ENCODE results near the gene CATSPER1.
"Not testable (repeated sequence)": the region's sequence is repeated elsewhere in the genome, so short reads cannot be mapped to it uniquely, and the experiment has no call there.

Gene CATSPER1

DNA sequence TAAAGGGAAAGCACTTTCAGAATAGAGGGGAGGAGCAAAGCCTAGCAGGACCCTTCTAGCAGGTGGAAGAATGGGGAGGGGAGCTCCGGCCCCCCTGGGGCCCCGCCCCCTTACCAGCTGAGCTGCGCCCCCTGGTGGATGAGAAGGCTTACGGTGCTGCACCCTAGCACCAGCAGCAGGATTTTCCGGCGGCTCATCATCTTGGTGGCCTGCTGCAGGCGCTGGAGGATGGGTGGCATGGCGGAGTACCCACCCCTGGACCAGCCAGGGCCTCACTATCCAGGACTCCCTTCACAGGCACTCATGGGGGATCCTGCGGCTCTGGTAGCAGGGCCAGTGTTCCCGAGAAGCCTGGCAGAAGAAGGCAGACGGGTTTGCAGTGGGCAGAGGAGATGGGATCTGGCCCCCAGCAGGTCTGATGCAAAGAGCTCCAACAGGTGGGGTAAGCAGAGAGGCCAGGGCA, 18.9 kb upstream of the CATSPER1 start:
- DNase-seq, result peak; percentile 81 to 89
- TF ChIP-seq POLR2A (IDR thresholded peaks at IDR 0.05; ENCODE audit: low read length) (no peak), GATA1 (IDR thresholded peaks at IDR 0.05; ENCODE audit: low read depth, low read length) (no peak)

DNA sequence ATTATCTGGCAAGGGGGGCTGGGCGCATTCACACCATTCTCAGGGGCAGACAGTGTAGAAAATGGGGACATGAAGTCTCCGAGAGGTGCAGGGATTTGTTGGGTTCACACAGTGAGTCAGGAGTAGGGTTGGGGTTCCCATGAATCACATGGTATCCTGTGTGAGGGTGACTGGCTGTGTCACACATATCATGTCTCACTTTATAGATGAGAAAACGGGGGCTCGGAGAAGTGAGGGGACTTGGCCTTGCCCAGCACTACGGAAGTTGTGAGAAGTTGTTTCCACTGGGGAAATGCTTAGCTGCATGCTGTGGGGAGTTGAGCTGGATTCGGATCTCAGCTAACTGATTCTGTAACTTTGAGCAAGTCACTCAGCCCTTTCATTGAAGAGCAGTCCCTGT, 18.5 kb upstream of the CATSPER1 start:
- no peak for DNase-seq
- no peak for TF ChIP-seq GATA1 (IDR thresholded peaks at IDR 0.05; ENCODE audit: low read depth, low read length)
- TF ChIP-seq POLR2A (IDR thresholded peaks at IDR 0.05; ENCODE audit: low read length), result no peak

- TF ChIP-seq POLR2A (IDR thresholded peaks at IDR 0.05; ENCODE audit: low read length), result no peak
- no peak for TF ChIP-seq GATA1 (IDR thresholded peaks at IDR 0.05; ENCODE audit: low read depth, low read length)
- DNase-seq, result no peak
Observed at GRCh38 chr11:66042996-66043906, 17.0 kb upstream of the CATSPER1 start.

DNA sequence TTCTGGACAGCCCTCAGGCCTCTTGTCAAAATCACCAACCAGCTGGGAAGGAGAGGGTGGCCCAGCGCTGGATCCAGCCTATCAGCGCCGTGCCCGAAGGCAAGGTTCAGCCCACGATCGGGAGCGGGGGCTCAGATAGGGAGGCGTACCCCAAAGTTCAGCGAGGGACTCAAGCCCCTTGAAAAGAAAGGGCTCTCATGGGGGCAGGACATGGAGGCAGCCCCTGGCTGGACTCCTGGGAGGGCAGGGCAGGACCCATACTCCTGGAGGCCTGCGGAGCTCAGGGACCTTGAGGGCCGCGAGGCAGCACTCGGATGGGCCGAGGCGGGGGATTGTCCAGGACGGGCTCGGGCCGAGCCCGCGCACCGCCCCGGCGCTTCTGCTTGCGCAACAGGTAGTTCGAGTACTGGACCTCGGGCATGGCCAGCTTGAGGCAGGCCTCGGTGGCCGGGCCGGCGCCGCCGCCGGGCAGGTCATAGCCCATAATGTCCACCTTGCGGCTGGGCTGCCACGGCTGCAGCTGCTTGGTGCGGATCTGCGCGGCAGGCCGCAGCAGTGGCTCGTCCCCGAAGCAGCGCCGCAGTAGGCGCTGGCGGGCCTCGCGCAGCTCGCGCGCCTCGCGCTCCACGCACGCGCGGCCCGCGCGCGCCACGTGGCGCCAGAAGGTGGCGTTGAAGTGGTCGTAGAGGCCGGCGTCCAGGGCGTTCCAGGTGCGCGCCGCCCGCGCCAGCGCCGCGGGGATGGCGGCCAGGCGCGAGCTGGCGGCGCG, 16.1 kb upstream of the CATSPER1 start:
- no peak for DNase-seq
- TF ChIP-seq GATA1 (IDR thresholded peaks at IDR 0.05; ENCODE audit: low read depth, low read length), result no peak
- TF ChIP-seq POLR2A (IDR thresholded peaks at IDR 0.05; ENCODE audit: low read length), result no peak

GRCh38 chr11:66039765-66040164, 13.5 kb upstream of the CATSPER1 start:
- TF ChIP-seq GATA1 (IDR thresholded peaks at IDR 0.05; ENCODE audit: low read depth, low read length) (no peak), POLR2A (IDR thresholded peaks at IDR 0.05; ENCODE audit: low read length) (no peak)
- DNase-seq, result no peak

GRCh38 chr11:66037327-66037726, 11.0 kb upstream of the CATSPER1 start:
- DNase-seq, result no peak
- TF ChIP-seq GATA1 (IDR thresholded peaks at IDR 0.05; ENCODE audit: low read depth, low read length) (no peak), POLR2A (IDR thresholded peaks at IDR 0.05; ENCODE audit: low read length) (no peak)

DNA sequence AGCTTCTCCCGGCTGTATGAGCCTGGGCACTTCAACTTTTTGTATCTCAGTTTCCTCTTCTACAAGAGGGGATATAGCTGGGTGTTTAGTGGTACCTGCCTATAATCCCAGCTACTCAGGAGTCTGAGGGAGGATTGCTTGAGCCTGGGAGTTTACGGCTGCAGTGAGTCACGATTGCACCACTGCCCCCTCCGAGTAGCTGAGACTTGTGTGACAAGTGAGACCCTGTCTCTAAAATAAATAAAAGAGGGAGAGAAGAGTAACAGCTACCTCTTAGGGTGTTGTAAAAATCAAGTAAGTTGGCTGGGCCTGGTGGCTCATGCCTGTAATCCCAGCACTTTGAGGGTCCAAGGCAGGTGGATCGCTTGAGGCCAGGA, 10.0 kb upstream of the CATSPER1 start:
- no peak for TF ChIP-seq POLR2A (IDR thresholded peaks at IDR 0.05; ENCODE audit: low read length)
- no peak for TF ChIP-seq GATA1 (IDR thresholded peaks at IDR 0.05; ENCODE audit: low read depth, low read length)
- DNase-seq, result no peak

DNA sequence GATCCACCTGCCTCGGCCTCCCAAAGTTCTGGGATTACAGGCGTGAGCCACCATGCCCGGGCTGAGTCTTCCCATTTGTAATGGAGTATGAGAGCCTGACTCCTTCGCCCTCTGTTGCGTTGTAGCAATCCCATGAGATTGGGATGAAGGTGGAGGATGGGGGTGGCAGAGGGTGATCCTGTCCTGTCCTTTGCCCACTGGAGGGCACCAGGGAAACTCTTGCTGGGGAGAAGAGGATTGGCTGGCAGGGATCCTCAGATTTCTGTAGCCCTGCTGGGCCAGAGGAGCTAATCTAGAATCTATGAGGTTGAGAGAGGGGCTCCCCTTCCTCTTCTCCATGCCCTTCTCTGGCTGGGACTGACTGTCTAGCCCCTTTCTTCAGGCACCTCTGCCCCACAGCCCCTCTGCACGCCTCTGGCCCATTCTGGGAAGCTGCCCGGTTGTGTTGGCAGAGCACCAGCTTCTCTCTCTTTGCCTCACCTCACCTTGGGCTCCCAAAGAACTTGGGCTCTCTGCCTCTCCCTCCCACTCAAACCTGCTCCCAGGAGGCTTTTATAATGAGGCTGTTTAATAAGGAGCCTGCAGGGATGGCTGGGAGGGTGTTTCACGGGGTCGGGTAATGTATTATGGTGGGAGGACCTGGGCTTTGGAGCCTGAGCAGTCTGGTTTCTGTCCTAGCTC, 9.5 kb upstream of the CATSPER1 start:
- TF ChIP-seq GATA1 (IDR thresholded peaks at IDR 0.05; ENCODE audit: low read depth, low read length), result no peak
- TF ChIP-seq POLR2A (IDR thresholded peaks at IDR 0.05; ENCODE audit: low read length), result no peak
- DNase-seq, result no peak

DNA sequence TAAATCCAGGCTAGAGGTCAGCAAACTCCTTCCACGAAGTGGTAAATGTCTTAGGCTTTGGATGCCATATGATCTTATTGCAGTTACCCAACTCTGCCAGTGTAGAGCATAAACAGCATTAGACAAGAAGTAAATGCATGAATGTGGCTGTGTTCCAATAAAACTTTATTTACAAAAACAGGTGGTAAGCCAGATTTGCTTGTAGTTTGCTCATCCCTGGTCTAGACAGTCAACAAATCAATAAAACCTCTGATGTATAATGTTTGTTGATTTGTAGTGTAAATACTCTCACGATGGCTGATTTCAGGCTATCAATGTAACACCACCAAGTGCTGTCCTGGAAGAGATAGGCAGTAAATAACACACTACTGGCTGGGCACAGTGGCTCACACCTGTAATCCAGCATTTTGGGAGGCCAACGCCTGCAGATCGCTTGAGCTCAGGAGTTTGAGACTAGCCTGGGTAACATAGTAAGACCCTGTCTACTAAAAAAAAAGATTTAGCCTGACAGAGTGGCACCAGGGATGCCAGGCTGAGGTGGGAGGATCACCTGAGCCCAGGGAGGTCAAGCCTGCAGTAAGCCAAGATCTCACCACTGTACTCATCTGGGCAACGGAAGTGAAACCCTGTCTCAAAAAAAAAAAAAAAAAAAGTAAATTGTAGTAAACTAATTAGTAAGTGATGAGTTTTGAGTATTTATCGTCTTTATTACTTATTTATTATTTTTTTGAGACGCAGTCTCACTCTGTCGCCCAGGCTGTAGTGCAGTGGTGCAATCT, 6.9 kb upstream of the CATSPER1 start:
- no peak for DNase-seq
- TF ChIP-seq GATA1 (IDR thresholded peaks at IDR 0.05; ENCODE audit: low read depth, low read length) (no peak), POLR2A (IDR thresholded peaks at IDR 0.05; ENCODE audit: low read length) (no peak)

- not testable (repeated sequence) for DNase-seq
Observed at GRCh38 chr11:66023186-66023440, 3.2 kb downstream of the CATSPER1 start.

DNA sequence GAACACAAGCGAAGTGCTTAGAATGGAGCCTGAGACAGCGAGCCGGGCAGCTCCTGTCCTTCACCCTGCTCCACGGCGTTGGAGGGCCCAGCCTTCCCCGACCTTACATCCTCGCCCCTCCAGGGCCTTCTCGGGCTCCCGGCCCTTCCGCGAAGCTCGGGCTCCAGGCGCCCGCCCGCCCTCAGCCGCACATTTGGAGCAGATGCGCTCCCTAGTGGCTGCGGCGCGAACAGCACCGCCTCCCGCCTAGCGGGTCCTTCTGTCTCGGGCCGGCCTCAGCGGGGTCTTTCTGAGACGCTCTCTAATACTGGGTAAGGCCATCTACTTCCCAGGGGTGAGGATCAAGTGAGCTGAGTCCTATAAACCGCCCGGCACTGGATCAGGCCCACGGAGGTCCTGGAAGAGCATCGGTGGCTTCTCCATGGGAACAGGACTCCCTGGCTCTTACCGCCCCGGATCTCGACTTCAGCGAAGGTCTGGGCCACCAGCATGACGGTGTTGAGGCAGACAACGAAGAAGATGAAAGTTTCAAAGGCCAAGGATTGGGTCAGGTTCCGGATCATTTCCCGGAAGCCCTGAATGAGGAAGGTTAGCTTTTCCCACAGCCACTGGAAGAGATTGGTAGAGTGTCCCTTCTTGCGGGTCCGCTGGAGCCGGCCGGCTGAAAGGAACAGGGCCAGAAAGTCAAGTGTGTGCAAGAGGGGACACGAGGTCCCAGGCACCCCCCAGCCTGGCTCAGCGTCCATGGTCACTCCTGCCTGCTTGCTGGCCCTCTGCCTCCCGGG, 3.7 kb downstream of the CATSPER1 start:
- TF ChIP-seq GATA1 (IDR thresholded peaks at IDR 0.05; ENCODE audit: low read depth, low read length), result no peak
- TF ChIP-seq POLR2A (IDR thresholded peaks at IDR 0.05; ENCODE audit: low read length), result no peak
- DNase-seq, result peak; percentile 75 to 85

DNA sequence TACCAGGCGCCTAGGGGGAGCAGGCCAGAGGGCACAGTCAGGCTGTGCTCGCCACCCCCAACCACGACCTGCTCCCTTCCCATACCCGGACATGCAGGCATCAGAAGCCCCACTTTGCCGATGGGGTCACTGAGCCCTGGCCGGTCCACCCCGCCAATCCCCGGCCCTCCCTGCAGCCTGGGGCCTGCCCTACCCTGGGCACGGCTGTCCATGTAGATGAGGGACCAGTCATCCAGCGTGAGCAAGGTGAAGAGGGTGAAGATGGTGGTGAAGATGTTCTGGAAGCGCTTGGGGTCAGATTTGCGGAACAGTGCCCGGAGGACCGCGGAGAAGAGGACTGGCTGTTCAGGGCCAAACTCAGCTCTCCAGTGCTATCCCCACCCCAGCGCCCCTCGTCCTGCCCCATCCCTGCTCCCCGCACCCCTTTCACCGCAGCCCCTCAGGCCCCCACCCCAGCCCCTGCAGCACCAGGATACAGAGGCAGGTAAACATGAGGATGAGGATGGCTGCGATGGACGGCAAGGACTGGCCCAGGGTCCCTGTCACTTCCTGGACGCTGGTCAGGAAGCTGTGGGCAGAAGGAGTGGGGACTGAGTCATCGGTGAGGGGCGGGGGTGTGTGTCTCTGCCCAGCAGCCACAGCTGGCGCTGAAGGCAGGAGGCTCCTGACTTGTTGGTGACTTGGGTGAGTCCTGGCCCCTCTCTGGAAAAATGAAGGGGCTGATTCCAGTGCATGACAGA, 5.5 kb downstream of the CATSPER1 start:
- TF ChIP-seq POLR2A (IDR thresholded peaks at IDR 0.05; ENCODE audit: low read length), result no peak
- no peak for TF ChIP-seq GATA1 (IDR thresholded peaks at IDR 0.05; ENCODE audit: low read depth, low read length)

More for the DNA sequence above, 5.5 kb downstream of the CATSPER1 start:
- DNase-seq, result peak in 1 of 2 experiments; percentile 41

Measured in erythroblast (primary cell).